DMS153 (cell line): ENCODE data around the gene AP1AR.
A peak's percentile ranks its signal among the peaks of the same experiment; 100 is the strongest.

Experiments used
- DNase-seq: peaks from one replicate; lab custom pipeline; 2025; lab: John Stamatoyannopoulos, UW

AP1AR gene

GRCh38 chr4:112222219-112222955 is 9.2 kb upstream of the AP1AR start:
- no peak for DNase-seq

- DNase-seq: no peak
These were observed 6.4 kb upstream of the AP1AR start for GRCh38 chr4:112225157-112225556.

GRCh38 chr4:112230879-112231778 is 458 bp upstream of the AP1AR start:
- peak; percentile 92 for DNase-seq

- peak; percentile 9 for DNase-seq
These were observed 3.5 kb downstream of the AP1AR start for GRCh38 chr4:112234952-112235609.

GRCh38 chr4:112236040-112236439 is 4.5 kb downstream of the AP1AR start:
- DNase-seq: no peak

- no peak for DNase-seq
These were observed 7.2 kb downstream of the AP1AR start for GRCh38 chr4:112238833-112239232.

GRCh38 chr4:112245383-112245782 is 13.8 kb downstream of the AP1AR start:
- no peak for DNase-seq

- DNase-seq: no peak
These were observed 15.4 kb downstream of the AP1AR start for GRCh38 chr4:112247021-112247420.

- DNase-seq: no peak
These were observed 19.5 kb downstream of the AP1AR start for GRCh38 chr4:112251019-112251643.

GRCh38 chr4:112252234-112252633 is 20.6 kb downstream of the AP1AR start:
- no peak for DNase-seq

GRCh38 chr4:112253382-112254000 is 21.9 kb downstream of the AP1AR start:
- DNase-seq: no peak

GRCh38 chr4:112257098-112257497 is 25.5 kb downstream of the AP1AR start:
- DNase-seq: no peak

- DNase-seq: no peak
These were observed 35.2 kb downstream of the AP1AR start for GRCh38 chr4:112266823-112267222.

GRCh38 chr4:112270051-112270450 is 38.5 kb downstream of the AP1AR start:
- DNase-seq: no peak

GRCh38 chr4:112270640-112271421 is 39.2 kb downstream of the AP1AR start:
- no peak for DNase-seq

- DNase-seq: no peak
These were observed 40.7 kb downstream of the AP1AR start for GRCh38 chr4:112272292-112272691.

- DNase-seq: no peak
These were observed 43.4 kb downstream of the AP1AR start for GRCh38 chr4:112274959-112275358.

- DNase-seq: no peak
These were observed 44.5 kb downstream of the AP1AR start for GRCh38 chr4:112276113-112276512.

GRCh38 chr4:112277220-112277619 is 45.6 kb downstream of the AP1AR start:
- DNase-seq: no peak

GRCh38 chr4:112277705-112278448 is 46.3 kb downstream of the AP1AR start:
- no peak for DNase-seq
